Pulmonary artery endothelial cell (primary cell): Measurements from ENCODE around the gene HOOK2. TPM values are rescaled to one million over a fixed set of nuclear protein-coding genes. Genes with fewer than 3 reads are reported as not detected.

Experiments
- DNase-seq: peaks from one replicate; pipeline ENCODE4 v3.0.0-alpha.2; 2011; ENCODE audit warnings: low read depth, low spot score
- total RNA-seq: library from RNA; depleted of rRNA; stranded (reverse); fragments of >200 nt; gene quantifications from 2 replicates; pipeline ENCODE4 v1.2.3, GENCODE V29; 2014

HOOK2 gene
- total RNA-seq, 1 donor from 2014 or later, result 11.4 TPM

DNA sequence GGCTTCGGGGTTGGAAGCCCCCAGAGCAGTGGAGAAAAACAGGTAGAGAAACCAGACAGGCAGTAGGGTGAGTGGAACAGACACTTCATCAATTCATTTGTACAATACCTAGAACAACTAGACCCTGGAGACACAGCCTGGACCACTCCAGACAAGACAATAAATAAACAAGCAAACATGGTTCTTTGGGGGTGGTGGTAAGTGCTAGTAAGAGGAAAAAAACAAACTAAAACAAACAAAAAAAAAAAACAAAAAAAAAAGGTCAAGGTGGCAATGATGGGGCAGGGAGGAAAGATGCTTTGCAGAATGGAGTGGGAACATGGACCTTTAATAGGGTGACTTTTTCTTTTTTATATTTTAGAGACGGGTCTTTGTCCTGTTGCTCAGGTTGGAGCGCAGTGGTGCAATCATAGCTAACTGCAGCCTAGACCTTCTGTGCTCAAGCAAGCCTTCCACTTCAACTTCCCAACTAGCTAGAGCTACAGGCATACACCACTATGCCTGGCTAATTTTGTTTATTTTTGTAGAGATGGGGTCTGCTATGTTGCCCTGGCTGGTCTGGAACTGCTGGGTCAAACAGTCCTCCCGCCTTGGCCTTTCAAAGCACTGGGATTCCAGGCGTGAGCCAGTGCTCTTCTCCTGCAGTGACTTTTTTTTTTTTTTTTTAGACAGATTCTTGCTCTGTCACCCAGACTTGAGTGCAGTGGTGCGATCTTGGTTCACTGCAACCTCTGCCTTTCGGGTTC, 19.0 kb upstream of the HOOK2 start:
- DNase-seq, result no peak

DNA sequence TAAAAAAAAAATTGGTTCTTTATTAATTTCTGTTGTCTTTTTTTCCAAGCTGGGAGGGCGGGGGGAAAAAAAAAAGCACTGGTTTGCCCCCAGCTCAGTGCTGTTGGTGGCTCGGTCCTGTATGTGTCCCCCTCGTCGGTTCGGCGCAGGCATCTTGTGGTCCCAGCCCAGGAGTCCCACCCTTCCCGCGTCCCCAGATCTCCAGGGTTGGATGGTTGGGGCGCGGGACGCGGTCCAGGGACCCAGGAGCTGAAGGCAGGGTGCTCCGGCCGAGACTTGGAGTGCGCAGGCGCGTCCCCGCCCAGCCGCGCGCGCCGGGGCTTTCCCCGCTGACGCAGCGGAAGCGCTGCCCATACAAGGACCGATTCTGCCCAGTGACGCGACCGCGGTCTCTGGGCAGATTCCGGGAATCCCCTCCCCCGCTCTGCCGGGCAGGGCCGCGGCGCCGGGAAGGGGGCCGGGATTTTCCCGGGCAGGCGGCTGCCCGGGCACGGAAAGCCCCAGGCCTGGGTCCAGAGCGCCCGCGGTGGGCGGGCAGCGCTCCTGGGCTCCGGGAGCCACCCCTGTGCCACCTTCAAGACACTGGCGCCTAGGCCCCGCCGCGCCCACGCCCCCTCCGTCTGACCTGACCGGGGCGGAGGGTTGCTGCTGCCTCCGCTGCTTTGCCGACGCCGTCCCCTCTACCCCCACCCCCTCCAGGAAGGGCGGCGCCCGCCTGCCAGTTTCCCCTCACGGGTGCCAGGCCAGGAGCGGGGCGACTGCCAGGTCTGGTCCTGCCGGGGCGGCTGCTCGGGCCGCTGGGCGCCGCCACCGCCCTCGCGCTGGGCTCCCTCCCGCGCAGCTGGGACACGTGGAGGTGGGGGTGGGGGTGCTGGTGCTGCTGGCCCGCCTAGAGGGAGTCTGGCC, 18.2 kb upstream of the HOOK2 start:
- DNase-seq, result peak; percentile 75

DNA sequence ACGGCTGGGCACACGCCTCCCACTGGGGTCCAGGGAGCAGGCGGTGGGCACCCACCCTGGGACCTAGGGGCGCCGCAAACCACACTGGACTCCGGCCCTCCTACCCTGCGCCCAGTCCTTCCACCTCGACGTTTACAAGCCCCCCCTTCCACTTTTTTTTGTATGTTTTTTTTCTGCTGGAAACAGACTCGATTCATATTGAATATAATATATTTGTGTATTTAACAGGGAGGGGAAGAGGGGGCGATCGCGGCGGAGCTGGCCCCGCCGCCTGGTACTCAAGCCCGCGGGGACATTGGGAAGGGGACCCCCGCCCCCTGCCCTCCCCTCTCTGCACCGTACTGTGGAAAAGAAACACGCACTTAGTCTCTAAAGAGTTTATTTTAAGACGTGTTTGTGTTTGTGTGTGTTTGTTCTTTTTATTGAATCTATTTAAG, 17.5 kb upstream of the HOOK2 start:
- no peak for DNase-seq

DNA sequence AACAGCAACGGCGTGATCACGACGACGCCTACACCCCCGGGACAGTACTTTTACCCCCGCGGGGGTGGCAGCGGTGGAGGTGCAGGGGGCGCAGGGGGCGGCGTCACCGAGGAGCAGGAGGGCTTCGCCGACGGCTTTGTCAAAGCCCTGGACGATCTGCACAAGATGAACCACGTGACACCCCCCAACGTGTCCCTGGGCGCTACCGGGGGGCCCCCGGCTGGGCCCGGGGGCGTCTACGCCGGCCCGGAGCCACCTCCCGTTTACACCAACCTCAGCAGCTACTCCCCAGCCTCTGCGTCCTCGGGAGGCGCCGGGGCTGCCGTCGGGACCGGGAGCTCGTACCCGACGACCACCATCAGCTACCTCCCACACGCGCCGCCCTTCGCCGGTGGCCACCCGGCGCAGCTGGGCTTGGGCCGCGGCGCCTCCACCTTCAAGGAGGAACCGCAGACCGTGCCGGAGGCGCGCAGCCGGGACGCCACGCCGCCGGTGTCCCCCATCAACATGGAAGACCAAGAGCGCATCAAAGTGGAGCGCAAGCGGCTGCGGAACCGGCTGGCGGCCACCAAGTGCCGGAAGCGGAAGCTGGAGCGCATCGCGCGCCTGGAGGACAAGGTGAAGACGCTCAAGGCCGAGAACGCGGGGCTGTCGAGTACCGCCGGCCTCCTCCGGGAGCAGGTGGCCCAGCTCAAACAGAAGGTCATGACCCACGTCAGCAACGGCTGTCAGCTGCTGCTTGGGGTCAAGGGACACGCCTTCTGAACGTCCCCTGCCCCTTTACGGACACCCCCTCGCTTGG, 16.9 kb upstream of the HOOK2 start:
- DNase-seq, result no peak

DNA sequence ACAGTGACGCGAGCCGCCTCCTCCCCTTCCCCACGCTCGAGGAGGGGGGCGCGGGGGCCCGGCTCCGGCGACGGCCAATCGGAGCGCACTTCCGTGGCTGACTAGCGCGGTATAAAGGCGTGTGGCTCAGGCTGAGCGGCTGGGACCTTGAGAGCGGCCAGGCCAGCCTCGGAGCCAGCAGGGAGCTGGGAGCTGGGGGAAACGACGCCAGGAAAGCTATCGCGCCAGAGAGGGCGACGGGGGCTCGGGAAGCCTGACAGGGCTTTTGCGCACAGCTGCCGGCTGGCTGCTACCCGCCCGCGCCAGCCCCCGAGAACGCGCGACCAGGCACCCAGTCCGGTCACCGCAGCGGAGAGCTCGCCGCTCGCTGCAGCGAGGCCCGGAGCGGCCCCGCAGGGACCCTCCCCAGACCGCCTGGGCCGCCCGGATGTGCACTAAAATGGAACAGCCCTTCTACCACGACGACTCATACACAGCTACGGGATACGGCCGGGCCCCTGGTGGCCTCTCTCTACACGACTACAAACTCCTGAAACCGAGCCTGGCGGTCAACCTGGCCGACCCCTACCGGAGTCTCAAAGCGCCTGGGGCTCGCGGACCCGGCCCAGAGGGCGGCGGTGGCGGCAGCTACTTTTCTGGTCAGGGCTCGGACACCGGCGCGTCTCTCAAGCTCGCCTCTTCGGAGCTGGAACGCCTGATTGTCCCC, 16.1 kb upstream of the HOOK2 start, which contains the start of gene JUNB:
Gene JUNB (plus strand): TSS at position 142 of the 706 bp plus-strand sequence. CDS start 286 bp downstream, at position 428.
- peak; percentile 89 for DNase-seq

DNA sequence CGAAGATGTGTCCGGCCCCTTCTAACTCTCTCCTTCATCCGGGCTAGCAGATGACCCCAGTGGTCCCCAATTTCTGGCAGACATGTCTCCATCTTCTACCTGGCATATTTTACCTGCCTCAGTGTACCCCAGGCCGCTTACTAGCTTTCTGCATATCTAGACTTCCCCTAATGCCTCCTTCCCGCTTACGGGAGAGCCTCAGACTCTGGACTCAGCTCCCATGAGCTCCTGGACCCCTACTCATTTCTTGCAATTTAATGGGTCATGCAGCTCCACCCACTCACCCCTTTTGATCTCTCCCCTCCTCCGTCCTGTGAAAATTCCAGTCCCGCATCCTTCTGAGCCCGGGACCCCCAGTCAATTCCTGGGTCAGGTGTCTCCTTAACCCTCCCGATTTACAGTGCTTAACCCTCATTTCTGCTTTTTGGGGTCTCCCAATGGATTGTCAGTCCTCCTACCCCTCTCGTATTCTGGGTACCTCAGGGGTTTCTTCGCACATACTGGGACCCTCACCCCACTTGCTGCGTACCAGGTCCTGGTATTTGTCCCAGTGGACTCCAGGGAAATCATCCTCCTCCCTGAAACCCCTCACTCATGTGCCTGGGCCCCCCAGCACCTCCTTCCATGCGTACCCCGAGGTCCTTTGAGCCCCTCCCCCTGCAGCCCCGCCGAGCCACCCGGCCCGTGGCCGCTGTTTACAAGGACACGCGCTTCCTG, 15.4 kb upstream of the HOOK2 start:
- no peak for DNase-seq

DNA sequence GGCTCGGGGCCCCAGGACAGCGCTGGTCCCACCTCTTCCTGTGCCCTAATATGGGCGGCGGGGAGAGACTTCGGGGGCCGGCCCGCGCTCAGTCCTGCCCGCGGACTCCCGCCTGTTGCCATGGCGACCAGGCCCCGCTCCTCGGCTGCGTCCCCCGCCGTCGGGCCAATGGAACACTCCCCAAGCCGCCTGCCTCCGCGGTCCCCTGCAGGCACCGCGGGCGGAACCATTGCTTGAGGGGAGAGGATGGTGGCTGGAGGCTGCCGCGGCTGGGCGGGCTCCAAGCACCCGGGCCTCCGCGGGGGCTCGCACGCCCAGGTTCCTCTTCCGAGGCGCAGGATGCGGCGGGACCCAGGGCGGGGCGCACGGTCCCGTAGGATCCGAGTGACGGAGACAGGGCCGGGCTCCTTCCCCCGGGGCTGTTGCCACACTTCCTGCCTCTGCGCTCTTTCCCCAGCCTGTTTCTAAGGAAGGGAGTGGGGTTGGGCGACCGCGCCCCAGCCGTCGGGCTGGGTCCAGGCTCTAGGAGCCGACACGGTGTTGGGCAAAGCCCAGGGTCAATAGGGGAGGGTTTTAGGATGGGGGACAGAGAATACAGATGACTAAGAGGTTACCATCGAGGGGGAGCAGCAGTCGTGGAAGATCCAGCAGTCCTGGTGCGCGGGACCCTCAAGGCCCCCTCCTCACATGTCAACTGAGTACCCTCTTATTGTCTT, 14.7 kb upstream of the HOOK2 start:
- DNase-seq, result peak; percentile 74

DNA sequence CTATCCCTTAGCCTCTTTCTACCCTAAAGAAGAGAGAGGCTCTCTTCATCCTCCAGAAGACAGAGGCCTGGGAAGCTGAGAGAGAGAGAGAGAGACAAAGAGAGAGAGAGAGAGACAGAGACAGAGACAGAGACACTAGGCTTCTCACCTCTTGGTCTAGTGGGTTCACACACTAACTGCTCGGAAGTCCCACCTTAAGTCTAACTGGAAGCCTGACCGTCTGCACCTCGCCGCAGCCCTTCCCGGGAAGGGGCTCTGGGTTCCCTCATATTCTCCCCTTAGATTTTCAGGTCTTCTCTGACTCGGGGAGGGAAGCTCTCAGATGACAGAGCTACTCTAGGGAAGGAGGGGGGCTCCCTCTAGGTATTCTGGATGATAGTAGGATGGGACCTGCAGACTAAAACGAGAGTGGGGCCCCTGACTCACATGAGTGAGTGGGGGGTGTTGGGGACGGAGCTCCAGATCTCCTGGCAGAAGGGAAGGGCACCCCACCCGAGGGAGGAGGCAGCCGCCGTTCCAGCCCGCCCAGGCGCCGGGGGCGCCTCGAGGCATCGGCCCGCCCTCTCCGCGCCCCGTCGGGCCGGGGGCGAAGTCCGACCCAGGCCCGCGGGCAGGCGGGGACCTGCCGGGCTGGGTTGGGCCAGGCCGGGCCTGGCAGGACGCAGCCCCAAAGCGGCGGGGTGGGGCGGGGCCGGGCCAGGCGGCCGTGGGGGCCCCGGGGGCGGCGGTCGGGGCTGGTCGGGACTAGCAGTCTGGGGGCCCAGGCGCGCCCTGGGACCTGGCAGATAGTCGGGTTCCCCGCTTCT, 13.9 kb upstream of the HOOK2 start:
- DNase-seq, result no peak

DNA sequence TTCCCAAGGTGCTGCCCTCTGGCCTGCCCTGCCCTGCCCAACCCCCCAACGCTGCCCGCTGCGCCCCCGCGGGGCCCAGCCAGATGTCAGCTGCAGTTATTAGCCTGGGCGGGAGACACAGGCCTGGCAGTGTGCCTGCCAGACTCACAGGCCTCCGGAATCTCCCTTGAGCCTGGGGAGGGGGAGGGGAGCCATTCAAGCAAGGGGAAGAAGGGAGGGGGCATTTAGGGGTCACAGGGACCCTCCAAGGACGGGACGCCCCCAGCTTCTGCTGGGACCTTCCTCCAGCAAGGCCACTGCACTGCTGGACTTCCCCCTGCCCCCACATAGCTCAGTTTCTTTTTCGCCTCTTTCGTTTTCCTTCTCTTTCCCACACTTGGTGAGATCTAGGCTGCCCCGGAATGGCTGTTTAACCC, 13.3 kb upstream of the HOOK2 start:
- DNase-seq, result no peak

DNA sequence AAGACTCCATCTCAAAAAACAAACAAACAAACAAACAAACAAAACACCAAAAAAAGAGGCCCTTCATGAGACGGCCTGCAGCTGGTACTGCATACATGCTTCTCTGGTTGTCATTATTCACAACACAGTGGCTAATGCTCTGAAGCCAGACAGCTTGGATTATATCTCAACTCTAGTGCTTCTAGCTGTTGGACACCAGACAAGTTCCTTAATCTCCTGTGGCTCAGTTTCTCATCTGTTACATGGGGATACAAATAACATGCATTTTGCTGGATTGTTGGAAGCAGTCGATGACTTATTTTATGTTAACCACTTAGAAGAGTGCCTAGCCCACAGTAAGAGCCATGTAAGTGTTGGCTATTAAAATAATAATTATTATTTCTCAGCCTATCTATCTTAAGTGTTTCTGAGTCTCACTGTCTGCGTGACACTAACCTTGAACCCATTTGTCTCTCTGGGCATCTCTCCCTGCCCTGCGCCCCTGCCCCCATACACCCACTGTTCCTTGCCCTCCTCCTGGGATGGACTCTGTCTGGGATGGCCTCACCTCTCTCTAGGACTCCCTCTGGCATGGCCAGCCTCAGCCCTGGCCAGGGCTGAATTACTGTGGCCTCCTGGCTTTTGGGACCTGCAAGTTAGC, 12.8 kb upstream of the HOOK2 start:
- no peak for DNase-seq

DNA sequence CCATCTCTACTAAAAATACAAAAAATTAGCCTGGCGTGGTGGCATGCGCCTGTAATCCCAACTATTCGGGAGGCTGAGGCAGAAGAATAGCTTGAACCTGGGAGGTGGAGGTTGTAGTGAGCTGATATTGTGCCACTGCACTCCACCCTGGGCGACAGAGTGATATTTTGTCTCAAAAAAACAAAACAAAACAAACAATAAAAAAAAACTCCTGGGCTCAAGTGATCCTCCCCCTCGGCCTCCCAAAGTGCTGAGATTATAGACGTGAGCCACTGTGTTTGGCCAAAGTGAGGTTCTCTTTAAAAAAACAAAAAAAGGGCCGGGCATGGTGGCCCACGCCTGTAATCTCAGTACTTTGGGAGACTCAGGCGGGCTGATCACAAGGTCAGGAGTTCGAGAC, 12.1 kb upstream of the HOOK2 start:
- no peak for DNase-seq

DNA sequence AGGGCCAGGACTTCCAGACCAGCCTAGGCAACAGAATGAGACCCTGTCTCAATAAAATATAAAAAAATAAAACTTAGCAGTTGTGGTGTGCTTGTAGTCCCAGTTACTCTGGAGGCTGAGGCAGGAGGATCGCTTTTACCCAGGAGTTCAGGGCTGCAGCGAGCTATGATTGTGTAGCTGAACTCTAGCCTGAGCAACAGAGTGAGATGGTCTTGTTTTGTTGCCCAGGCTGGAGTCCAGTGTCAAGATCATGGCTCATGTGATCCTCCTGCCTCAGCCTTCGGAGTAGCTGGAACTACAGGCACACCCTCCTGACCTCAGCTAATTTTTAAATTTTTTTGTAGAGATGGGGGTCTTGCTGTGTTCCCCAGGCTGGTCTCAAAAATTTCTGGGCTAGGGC, 11.6 kb upstream of the HOOK2 start:
- DNase-seq, result no peak

DNA sequence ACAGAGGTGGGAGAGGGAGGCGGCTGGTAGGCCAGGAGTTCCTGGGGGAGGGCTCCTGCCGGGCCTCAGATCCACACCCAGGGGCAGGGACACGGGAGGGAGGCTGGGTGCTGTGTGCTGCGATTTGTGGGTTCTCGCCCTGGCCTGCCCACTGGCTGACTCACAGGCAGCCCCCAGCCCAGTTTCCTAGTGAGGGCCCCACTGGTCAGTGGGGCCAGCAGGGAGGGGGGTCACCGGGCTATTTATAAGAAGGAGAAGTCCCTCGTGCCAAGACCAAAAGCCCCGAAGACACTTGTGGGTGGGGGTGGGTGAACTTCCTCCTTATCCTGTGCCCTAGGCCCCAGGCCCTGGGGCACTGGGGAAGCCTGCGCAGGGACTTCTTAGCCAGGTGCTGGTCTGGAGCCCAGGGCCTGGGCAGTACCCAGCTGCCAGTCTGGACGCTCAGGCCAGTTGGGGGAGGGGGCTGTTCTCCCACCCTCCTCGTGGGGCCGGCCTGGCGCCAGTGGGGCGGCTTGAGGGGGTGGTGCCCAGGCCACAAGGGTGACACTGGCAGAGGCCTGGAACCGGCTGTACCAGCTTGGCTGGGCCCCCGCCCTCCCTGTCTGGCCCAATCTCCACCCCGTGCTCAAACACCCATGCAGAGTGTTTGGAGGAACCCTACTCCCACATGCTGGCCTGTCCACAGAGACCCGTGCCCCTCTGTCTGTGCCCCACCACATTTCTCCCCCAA, 11.0 kb upstream of the HOOK2 start:
- no peak for DNase-seq

DNA sequence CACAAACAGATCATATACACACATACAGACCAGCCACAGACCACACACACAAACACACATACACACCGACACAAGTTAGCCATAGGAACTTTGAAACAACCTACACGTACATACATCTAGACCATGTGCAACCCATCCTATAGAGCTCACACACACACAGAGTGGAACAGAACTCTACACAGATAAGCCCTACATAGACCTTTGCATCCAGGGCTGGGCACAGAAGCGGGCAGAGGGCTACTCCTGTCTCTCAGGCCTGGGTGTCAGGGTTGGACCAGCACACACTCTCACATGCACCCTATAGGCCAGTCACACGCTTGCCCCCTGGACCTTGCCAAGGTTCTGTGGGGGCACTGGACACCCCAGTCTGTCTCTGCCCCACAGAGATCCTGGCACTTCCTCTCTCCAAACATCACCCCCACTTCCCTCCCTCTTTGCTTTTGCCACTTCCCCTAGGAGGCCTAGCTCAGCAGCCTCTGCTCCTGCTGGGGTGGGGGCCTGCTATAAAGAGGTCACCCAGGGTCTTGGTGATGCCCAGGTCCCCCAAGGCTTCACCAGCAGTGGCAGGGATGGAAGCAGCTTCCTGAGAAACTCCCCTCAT, 10.2 kb upstream of the HOOK2 start:
- no peak for DNase-seq

DNA sequence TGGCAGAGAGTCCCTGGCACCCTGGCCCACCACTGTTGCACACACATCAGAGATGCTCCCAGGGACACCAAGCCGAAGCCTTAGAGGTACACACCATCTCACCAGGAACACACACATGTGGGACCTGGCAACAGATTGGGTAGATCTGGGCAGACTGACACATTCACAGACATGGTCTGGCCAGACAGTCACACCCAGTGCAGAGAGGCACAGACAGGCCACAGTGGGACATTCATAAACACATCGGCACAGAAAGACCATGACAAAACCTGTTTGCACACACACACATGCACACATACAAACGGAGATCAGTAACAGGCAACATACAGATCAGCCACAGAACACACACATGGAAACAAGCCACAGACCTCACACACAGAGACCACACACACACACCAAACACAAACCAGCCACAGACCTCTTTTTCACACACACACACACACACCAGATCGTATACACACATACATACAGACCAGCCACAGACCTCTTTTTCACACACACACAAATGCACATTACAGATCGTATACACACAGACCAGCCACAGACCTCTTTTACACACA, 9.6 kb upstream of the HOOK2 start:
- no peak for DNase-seq

DNA sequence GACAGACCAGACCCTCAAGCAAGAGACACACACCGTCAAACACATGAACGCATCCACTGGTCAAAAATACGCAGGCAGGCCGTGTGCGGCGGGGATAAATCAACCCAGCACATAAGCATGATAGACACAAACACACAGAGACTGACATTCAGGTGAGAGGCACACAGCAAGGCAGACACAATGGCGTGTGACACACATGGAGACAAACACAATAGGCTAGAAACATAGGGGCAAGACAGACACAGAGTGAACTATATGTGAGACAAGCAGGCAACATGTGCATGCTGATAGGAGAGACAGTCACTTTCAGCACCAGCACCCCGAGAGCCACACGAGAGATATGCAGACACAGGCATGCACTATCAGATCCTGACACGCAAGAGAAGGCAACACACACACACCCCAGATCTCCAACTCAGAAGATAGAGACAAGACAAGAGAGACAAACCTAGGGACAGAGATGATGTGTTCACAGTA, 9.1 kb upstream of the HOOK2 start:
- DNase-seq, result no peak
